Measurements from ENCODE around the gene PRKCB. TPM values are rescaled to one million over a fixed set of nuclear protein-coding genes. Genes with fewer than 3 reads are reported as not detected.

PRKCB gene
- polyA plus RNA-seq, 1 donor from 2014 or later = 27.6 TPM

GRCh38 chr16:23953476-23953875 lies 117.7 kb downstream of the PRKCB start:
- Histone ChIP-seq H3K9ac (ENCODE audit: low read length) (no peak overlapping the region), H3K9me2 (ENCODE audit: insufficient read depth, low read length) (no peaks in the 10 kb centered on the region), H3K79me2 (replicated peaks; ENCODE audit: insufficient read depth, low read length) (no peaks in the 10 kb centered on the region), H2AFZ (ENCODE audit: low read depth, low read length) (no peak overlapping the region), H3K4me2 (ENCODE audit: low read length) (no peak overlapping the region), H3K4me3 (ENCODE audit: low read length) (no peak overlapping the region), H3K36me3 (ENCODE audit: insufficient read depth, low read length) (no peaks in the 10 kb centered on the region), H3K27me3 (ENCODE audit: insufficient read depth, low read depth, low read length) (no peaks in the 10 kb centered on the region), H3K27ac (ENCODE audit: low read length) (no peak overlapping the region), H3F3A (ENCODE audit: insufficient read depth, low read length, poor library complexity, severe bottlenecking) (no peaks in the 10 kb centered on the region), H3K9me3 (ENCODE audit: low read length) (no peaks in the 10 kb centered on the region), H4K20me1 (ENCODE audit: insufficient read depth) (no peaks in the 10 kb centered on the region)
- TF ChIP-seq MXI1 (conservative IDR thresholded peaks at IDR 0.05; ENCODE audit: poor library complexity, severe bottlenecking) = no peak
- TF ChIP-seq CTCF (IDR thresholded peaks at IDR 0.05; ENCODE audit: poor library complexity, severe bottlenecking) = no peak
- no peak for TF ChIP-seq REST (IDR thresholded peaks at IDR 0.05; ENCODE audit: borderline replicate concordance)

- TF ChIP-seq CTCF (IDR thresholded peaks at IDR 0.05; ENCODE audit: poor library complexity, severe bottlenecking) (no peak), EP300 (conservative IDR thresholded peaks at IDR 0.05; ENCODE audit: poor library complexity, severe bottlenecking) (no peak), REST (IDR thresholded peaks at IDR 0.05; ENCODE audit: borderline replicate concordance) (no peak), POLR2AphosphoS5 (IDR thresholded peaks at IDR 0.05) (no peak), EZH2 (IDR thresholded peaks at IDR 0.05; ENCODE audit: borderline replicate concordance, insufficient read depth, low read length, poor library complexity, severe bottlenecking) (no peak), MXI1 (conservative IDR thresholded peaks at IDR 0.05; ENCODE audit: poor library complexity, severe bottlenecking) (no peak), RAD21 (conservative IDR thresholded peaks at IDR 0.05) (no peak), TAF1 (IDR thresholded peaks at IDR 0.05; ENCODE audit: low read depth) (no peak), SMC3 (conservative IDR thresholded peaks at IDR 0.05; ENCODE audit: poor library complexity) (no peak)
Measured at GRCh38 chr16:23955088-23955487, 119.3 kb downstream of the PRKCB start.

More at GRCh38 chr16:23955088-23955487, 119.3 kb downstream of the PRKCB start:
- Histone ChIP-seq H3K9me2 (ENCODE audit: insufficient read depth, low read length) (no peaks in the 10 kb centered on the region), H3K79me2 (replicated peaks; ENCODE audit: insufficient read depth, low read length) (no peaks in the 10 kb centered on the region), H3K9ac (ENCODE audit: low read length) (no peak overlapping the region), H3K27ac (ENCODE audit: low read length) (no peak overlapping the region), H3K4me2 (ENCODE audit: low read length) (no peak overlapping the region), H2AFZ (ENCODE audit: low read depth, low read length) (no peak overlapping the region), H3K27me3 (ENCODE audit: insufficient read depth, low read depth, low read length) (no peaks in the 10 kb centered on the region), H4K20me1 (ENCODE audit: insufficient read depth) (no peaks in the 10 kb centered on the region), H3K9me3 (ENCODE audit: low read length) (no peaks in the 10 kb centered on the region), H3F3A (ENCODE audit: insufficient read depth, low read length, poor library complexity, severe bottlenecking) (no peaks in the 10 kb centered on the region), H3K4me3 (ENCODE audit: low read length) (no peak overlapping the region), H3K36me3 (ENCODE audit: insufficient read depth, low read length) (no peaks in the 10 kb centered on the region)

Data from neural cell (in vitro differentiated cells).